Effector memory CD4-positive, alpha-beta T cell (primary cell): Measurements from ENCODE around the gene DHRS3.
"Not testable (repeated sequence)": the region's sequence is repeated elsewhere in the genome, so short reads cannot be mapped to it uniquely, and the experiment has no call there.

Source experiments
- DNase-seq, 3 donors: peaks; one replicate each; pipeline ENCODE4 v3.0.0-alpha.2; 2020
- H3K27ac ChIP-seq: 2 replicates; pipeline ENCODE4 v1.7.0; 2013; ENCODE audit warnings: mild to moderate bottlenecking, low read length, moderate library complexity; ENCODE audit not compliant: insufficient read depth, poor library complexity, severe bottlenecking
- H3K27me3 ChIP-seq: replicated peaks from 2 replicates; pipeline ENCODE4 v1.7.0; 2013; ENCODE audit warnings: mild to moderate bottlenecking, low read length; ENCODE audit not compliant: insufficient read depth, control insufficient read depth, poor library complexity, severe bottlenecking
- H3K36me3 ChIP-seq: 2 replicates; pipeline ENCODE4 v1.7.0; 2013; ENCODE audit warnings: mild to moderate bottlenecking, low read length, moderate library complexity; ENCODE audit not compliant: control insufficient read depth, insufficient read depth
- H3K4me1 ChIP-seq: 2 replicates; pipeline ENCODE4 v1.7.0; 2013; ENCODE audit warnings: low read length, mild to moderate bottlenecking; ENCODE audit not compliant: control insufficient read depth, insufficient read depth, poor library complexity, severe bottlenecking
- H3K4me3 ChIP-seq: 2 replicates; pipeline ENCODE4 v1.7.0; 2013; ENCODE audit warnings: low read length, low read depth, mild to moderate bottlenecking; ENCODE audit not compliant: insufficient read depth, poor library complexity, severe bottlenecking
- H3K9me3 ChIP-seq: 2 replicates; pipeline ENCODE4 v1.7.0; 2013; ENCODE audit warnings: mild to moderate bottlenecking, low read length, moderate library complexity; ENCODE audit not compliant: control insufficient read depth

Gene DHRS3

DNA sequence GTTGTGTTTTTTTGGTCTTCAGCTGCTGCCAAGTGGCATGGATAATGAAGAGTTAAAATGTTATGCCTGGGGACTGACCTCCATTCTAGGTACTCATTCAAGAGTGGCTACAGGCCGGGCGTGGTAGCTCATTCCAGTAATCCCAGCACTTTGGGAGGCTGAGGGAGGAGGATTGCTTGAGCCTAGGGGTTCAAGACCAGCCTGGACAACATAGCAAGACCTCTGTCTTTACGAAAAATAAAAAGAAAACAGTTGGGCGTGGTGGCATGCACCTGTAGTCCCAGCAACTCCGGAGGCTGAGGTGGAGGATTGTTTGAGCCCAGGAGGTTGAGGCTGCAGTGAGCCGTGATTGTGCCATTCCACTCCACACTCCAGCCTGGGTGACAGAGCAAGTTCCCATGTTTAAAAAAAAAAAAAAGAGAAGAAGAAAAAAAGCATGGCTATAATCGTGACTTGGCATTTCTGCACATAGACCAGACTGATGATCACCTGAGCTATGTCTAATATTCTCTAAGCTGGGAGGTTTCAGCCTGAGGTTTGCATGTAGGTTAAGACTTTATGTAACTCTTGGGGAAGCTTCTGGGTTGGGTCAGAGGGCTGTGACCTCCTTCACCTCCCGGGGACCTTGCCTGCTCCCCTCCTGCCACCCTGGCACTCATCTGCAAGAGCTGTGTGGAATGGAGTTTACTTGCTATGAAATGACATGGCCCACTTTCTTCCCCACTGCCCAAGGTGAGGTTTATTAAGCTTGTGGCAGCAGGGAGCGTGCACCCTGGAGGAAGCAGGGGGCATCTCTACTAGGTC lies 51.3 kb downstream of the DHRS3 start:
- DNase-seq, result no peak
- Histone ChIP-seq H3K27me3 (no peaks in the 10 kb centered on the region), H3K4me1 (no peaks in the 10 kb centered on the region), H3K4me3 (no peak overlapping the region), H3K9me3 (peaks cover 13% of the 10 kb centered on the region), H3K27ac (no peak overlapping the region), H3K36me3 (peaks cover 11% of the 10 kb centered on the region)

DNA sequence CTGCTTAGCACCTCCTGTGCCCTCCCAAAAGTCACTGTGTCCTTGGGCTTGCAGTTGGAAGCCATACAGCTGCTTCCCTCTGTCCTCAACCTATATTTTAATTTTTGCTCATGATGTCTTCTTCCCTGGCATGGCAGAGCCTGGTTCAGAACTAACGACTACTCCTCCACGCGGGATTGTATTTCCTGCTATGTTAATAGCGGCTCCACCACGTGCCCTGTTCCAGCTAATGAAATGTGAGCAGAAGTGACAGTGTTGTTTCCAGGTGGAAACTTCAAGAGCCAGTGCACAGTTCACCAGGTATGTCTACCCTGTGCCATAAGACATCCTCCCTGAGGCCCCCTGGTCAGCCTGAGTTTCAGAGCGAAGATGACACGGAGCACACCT lies 52.1 kb downstream of the DHRS3 start:
- no peak overlapping the region for H3K27ac ChIP-seq
- H3K36me3 ChIP-seq, result peaks cover 7% of the 10 kb centered on the region
- H3K27me3 ChIP-seq, result no peaks in the 10 kb centered on the region
- H3K4me3 ChIP-seq, result no peak overlapping the region
- DNase-seq, result no peak
- no peaks in the 10 kb centered on the region for H3K4me1 ChIP-seq
- peaks cover 13% of the 10 kb centered on the region for H3K9me3 ChIP-seq

DNA sequence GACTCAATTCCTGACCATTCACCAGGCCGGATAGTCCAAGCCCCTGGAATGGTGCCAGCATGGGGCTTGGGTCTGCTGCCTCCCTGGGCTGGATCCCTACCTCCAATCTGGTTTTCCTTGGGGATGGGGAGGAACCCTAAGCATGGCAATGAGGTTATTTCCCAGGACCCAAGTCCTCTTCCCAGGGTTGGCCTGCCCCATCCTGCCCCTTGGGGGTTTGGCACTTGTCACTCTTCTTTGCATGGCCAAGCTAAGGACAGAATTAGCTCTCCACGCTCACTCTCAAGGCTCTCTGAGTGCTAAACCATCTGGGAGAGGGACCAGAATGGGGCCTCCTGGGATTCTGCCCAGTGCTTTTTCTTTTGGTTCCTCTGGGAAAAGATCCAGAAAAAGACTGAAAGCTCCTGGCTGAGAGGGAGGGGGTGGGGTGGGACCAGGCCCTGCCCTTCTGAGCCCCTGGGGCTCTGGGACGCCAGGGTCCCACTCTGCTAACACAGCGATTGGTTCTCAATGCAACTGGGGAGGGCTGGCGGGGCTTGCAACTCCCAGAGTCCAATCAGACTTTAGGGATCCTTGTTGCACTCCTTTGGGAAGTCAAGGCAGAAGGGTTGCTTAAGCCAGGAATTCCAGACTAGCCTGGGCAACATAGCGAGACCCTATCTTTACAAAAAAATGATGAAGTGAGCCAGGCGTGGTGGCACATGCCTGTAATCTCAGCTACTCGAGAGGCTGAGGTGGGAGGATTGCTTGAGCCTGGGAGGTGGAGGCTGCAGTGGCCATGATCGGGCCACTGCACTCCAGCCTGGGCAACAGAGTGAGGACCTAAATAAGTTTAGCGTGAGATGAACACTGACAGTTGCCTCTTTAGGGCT lies 52.7 kb downstream of the DHRS3 start:
- Histone ChIP-seq H3K4me1 (no peaks in the 10 kb centered on the region), H3K27me3 (no peaks in the 10 kb centered on the region), H3K36me3 (peaks cover 3% of the 10 kb centered on the region), H3K9me3 (peaks cover 13% of the 10 kb centered on the region), H3K4me3 (no peak overlapping the region), H3K27ac (no peak overlapping the region)
- no peak for DNase-seq

DNA sequence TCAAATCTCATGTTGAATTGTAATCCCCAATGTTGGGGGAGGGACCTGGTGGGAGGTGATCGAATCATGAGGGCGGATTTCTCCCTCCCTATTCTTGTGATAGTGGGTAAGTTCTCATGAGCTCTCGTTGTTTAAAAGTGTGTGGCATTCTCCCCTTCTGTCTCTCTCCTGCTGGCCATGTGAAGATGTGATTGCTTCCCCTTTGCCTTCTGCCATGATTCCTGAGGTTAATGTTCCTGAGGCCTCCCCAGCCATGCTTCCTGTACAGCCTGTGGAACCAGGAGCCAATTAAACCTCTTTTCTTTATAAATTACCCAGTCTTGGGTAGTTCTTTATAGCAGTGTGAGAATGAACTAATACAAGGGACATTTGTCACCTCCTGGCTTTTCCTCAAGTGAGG lies 53.8 kb downstream of the DHRS3 start:
- not testable (repeated sequence) for H3K4me3 ChIP-seq, H3K36me3 ChIP-seq, H3K27me3 ChIP-seq, H3K27ac ChIP-seq, H3K4me1 ChIP-seq, DNase-seq
- peaks cover 13% of the 10 kb centered on the region for H3K9me3 ChIP-seq

DNA sequence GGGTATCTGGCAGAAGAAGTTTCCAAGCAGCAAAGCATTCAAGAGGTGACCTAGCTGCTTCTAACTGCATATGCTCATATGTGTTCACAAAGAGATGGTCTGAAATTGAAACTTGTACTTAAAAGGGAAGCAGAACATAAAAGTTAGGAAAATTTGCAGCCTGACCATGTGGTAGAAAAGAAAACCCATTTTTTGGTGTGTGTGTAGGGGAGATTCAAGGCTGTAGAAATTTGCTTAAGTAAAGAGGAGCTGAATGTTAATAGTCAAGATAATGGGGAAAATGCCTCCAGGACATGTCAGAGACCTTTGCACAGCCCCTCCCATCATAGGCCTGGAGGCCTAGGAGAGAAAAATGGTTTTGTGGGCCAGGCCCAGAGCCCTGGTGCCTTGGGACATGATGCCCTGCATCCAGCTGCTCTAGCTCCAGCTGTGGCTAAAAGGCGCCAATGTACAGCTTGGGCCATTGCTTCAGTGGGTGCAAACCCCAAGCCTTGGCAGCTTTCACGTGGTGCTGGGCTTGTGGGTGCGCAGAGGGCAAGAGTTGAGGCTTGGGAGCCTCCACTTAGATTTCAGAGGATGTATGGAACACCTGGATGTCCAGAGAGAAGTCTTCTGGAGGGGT lies 54.9 kb downstream of the DHRS3 start:
- Histone ChIP-seq H3K4me3 (no peak overlapping the region), H3K36me3 (peaks cover under 1% of the 10 kb centered on the region), H3K27ac (no peak overlapping the region), H3K4me1 (no peaks in the 10 kb centered on the region), H3K27me3 (no peaks in the 10 kb centered on the region), H3K9me3 (peaks cover 13% of the 10 kb centered on the region)
- no peak for DNase-seq

DNA sequence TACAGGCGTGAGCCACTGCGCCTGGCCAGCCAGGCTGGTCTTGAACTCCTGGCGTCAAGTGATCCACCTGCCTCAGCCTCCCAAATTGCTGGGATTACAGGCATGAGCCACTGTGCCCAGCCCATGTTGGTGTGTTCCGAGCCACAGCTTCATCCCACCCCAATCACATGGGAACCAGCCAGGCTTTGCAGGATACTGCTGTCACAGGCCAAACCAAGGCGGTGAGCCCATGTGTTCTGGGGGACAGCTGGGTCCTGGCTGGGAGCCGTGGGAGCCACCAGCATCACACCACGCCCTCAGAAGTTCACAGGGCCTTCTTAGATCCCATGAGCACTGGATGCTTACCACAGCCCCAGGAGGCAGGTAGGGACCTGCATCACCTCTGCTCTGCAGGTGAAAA lies 56.9 kb downstream of the DHRS3 start:
- Histone ChIP-seq H3K36me3 (no peaks in the 10 kb centered on the region), H3K27me3 (no peaks in the 10 kb centered on the region), H3K9me3 (peaks cover 13% of the 10 kb centered on the region), H3K27ac (no peak overlapping the region), H3K4me3 (no peak overlapping the region), H3K4me1 (no peaks in the 10 kb centered on the region)
- DNase-seq, result no peak

DNA sequence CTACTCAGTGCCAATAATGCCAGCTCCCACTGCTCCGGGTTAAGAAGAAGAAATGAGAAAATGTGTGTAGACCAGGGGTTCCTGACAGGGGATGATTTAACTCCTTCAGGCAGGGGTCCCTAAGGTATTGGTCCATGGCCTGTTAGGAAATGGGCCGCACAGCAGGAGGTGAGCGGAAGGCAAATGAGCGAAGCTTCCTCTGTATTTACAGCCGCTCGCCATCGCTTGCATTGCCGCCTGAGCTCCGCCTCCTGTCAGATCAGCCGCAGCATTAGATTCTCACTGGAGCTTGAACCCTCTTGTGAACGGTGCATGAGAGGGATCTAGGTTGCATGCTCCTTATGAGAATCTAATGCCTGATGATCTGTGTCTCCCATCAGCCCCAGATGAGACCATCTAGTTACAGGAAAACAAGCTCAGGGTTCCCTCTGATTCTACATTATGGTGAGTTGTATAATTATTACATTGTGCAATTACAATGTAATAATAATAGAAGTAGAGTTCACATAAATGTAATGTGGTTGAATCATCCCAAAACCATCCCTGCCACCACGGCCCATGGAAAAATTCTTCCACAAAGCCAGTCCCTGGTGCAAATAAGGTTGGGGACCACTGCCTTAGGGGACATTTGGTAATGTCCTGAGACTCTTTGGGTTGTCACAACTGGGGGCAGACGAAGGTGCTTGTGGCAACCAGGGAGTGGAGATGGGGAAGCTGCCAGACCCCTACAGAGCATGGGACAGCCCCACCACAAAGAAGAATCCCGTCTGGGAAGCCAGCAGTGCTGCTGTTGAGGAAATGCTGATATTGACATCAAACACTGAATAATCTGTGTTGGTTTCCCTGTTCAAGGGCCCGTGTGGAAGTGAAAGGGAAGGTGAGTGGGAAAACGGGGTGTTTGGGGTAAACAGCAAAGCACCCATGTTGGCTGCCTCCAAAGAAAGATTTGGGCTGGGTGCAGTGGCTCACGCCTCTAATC lies 60.8 kb downstream of the DHRS3 start:
- no peak for DNase-seq
- H3K4me1 ChIP-seq, result no peaks in the 10 kb centered on the region
- no peak overlapping the region for H3K27ac ChIP-seq
- no peak overlapping the region for H3K4me3 ChIP-seq
- H3K27me3 ChIP-seq, result no peaks in the 10 kb centered on the region
- H3K36me3 ChIP-seq, result no peaks in the 10 kb centered on the region
- H3K9me3 ChIP-seq, result no peaks in the 10 kb centered on the region

DNA sequence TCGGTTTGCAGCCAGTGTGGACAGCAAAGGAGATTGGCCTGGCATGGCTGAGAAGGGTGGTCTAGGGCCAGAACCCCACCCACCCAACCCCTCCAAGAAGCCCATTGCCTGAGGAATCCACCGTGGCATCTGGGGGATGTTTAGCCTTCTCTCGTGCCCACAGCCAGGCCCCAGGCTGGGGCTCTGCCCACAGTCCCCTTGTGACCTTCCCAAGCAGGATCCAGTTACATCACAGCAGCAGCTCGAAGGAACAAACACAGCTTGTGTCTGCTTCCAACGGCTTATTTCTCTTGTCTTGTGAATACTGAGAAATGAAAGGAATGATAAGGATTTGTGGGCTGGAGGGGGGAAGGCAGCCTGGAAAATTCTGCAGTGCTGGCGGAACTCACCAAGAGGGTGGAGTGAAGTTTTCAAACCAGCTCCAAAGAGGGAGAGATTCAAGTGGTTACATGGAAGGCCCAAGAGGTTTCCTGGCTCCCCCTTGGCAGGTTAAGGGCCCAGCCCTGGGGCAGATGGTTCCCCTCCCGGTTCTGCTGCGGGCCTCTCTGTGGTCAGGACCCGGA lies 61.6 kb downstream of the DHRS3 start:
- no peak overlapping the region for H3K27ac ChIP-seq
- no peaks in the 10 kb centered on the region for H3K4me1 ChIP-seq
- H3K36me3 ChIP-seq, result no peaks in the 10 kb centered on the region
- no peak for DNase-seq
- H3K9me3 ChIP-seq, result no peaks in the 10 kb centered on the region
- H3K4me3 ChIP-seq, result no peak overlapping the region
- no peaks in the 10 kb centered on the region for H3K27me3 ChIP-seq
